HG02623 (cell line): Measurements from ENCODE around the gene KCNJ9.
A peak's percentile ranks its signal among the peaks of the same experiment; 100 is the strongest.

ENCODE experiments used
- ATAC-seq: cut with Tn5 transposase; IDR thresholded peaks from one replicate; pipeline ENCODE4 v1.9.1; 2021; ENCODE audit warnings: moderate library complexity; ENCODE audit not compliant: unreplicated experiment

Gene KCNJ9

DNA sequence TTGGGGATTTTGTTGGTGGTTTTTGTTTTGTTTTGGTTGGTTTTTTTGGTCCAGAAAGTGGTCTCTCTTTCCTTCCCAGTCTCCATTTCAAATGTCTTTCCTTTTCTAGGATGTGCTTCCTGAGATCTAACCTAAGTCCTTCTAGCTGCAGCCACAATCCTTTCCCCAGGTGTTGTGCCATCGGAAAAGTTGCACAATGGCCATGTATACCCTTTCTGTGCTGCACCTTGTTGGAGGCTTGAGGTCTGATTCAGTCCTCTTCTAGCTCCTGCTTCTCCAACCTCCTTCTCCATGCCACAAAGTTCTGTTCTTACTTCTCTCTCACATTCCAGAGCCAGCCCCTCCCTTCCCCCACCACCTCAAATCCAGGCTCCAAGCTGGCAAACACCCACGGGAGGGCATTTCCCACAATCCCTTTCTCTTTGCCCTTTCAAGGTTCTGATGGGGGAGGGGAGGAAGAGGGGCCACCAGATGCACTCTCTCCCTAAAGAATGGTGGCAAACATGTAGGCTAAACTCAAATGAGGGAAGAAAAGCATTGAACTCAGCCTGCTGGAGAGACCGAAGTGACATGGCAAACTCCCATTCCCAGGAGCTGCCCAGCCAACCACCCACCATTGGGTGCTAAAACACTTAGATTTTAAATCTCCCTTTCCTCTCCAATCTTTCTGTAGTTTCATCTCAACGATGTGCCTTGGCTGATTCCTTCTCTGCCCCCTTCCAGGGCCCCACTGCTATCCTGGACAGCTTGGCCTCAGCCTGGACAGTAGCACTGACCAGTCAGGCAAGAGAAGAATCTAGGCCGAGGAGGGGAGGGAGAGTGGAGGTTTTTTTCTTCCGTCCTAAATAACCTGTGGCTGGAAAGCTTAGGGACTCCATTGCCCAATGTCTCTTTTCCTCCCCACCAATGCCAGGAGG lies 14.3 kb upstream of the KCNJ9 start:
- no peak for ATAC-seq

- ATAC-seq: no peak
These were observed 13.1 kb upstream of the KCNJ9 start for GRCh38 chr1:160068225-160068624.

- no peak for ATAC-seq
These were observed 11.7 kb upstream of the KCNJ9 start, which contains the start of gene KCNJ10 for GRCh38 chr1:160069460-160070231. TSS of gene KCNJ10 (minus strand) at chr1:160070160. CDS start at chr1:160042532, 27,628 bp downstream.

- no peak for ATAC-seq
These were observed 10.8 kb upstream of the KCNJ9 start for GRCh38 chr1:160070243-160071163.

GRCh38 chr1:160071289-160071688 lies 10.0 kb upstream of the KCNJ9 start:
- no peak for ATAC-seq

DNA sequence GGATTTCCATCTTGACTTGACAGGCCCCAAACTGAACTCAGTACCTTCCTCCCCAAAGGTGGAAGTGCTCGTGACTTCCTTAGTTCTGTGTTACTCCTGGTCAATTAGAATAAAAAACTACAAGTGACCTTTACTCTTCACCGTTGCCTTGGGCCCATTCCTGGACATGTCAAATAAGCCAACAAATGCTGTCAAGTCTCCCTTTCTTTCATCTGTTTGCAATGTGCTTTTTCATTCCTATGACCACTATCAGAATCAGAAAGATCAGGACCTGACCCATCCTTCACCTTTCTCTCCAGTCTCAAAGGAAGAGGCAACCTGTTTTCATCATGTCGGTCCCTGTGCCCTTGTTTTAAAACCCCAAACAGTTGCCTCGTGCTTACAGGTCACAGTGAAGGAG lies 6.5 kb upstream of the KCNJ9 start:
- no peak for ATAC-seq

- no peak for ATAC-seq
These were observed 5.5 kb upstream of the KCNJ9 start for GRCh38 chr1:160075836-160076235.

DNA sequence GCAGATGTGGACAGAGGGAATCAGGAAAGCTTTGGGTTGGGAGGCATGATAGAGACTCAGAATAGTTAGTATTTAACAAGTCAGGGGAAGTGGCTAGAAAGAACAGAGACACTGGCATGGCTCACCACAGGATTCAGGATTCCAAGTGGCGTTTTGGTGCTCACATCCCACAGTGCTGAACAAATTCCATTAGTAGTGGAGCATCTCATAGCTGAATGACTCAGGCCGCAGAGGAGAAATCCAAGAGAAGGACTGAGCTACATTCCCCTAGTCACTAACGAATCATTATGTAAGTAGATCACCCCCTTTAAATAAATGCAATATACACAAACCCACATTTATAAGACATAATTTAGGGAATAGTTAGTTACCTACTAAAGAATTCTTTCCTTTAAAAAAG lies 5.0 kb upstream of the KCNJ9 start:
- ATAC-seq: no peak

DNA sequence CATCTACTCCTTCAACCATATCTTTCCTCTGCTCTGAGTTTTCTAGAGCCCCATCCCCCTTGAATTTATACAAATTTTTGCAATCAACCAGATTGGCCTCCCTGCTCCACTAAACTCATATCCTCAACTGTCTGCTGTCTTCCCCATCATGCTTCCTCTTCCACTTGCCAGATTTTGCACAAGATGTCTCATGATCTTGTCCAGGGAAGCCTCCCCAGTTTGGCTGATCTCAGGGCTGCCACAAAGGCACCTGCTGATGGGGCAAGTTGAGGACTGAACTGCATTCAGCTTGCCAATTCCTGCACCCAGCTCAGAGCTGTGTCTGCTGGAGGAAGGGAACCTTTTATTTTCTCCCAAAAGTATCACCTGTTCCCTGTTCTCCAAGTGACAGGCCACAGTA lies 3.9 kb upstream of the KCNJ9 start:
- ATAC-seq: no peak

- peak; percentile 60 for ATAC-seq
These were observed 2.7 kb upstream of the KCNJ9 start for GRCh38 chr1:160078512-160079195.

GRCh38 chr1:160079448-160079847 lies 1.9 kb upstream of the KCNJ9 start:
- no peak for ATAC-seq

DNA sequence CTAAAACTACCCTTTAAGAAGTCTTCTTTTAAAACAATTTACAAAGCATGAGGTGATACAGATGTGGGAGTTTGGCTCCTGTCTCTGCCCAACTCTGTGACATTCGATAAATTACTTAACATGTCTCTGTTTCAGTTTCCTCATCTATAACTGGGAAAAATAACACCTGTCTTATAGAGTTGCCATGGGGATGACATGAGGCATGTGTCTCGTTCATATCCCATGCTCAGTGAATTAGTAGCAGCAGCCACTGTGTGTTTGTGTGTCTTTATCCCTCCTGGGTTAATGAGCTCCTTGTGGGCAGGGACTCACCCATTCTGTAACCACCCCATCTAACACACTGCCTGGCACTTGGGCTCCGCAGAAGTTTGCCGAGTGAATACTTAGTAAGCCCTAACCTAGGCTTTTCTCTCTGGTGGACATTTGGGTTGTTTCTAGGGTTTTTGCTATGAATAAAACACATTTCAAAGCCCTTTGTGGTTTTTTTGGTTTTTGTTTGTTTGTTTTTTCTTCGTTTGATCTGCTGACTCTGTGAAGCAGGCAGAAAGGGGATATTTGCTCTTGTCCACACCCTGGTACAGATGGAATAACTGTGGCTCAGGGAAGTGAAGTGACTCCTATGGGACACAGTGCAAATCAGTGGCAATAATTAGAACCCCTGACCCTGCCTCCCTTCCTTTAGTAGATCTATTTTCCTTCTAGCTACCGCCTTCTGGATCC lies 797 bp upstream of the KCNJ9 start:
- ATAC-seq: no peak

DNA sequence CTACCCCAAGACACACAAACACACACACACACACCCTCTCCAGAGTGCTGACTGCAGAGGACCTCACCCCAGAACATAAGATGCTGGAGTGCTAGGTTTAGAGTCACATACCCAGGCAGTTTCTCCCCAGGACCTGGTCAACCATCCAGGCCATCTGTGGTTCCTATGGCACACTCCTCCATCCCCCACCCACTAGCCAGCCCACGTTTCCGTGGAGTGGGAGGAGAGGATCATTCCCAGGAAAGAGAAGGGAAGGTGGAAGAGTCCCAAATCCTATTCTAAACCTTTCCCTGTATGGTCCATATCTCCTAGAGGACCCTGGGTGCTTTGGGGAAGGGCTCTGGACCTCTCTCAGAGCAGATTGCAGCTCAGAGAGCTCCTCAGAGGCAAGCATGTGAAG lies 1.1 kb downstream of the KCNJ9 start:
- no peak for ATAC-seq

DNA sequence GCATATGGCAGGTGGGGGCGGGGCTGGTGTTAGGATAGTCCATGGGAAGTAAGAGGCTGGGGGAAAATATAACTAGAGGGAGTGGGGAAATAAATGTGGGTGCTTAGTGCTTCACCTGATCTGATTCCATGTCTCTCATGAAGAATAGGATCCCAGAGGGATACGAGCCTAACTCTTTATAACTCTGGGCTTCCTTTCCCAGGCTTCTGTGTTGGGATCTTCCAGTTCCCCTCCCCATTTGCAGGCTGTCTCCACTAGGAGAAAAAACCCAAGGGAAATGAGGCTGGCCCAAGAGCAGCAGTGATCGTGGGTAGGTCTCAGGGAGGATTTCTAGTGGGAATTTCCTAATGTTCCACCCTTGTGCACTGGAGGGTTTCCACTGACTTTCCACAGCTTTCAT lies 1.6 kb downstream of the KCNJ9 start:
- no peak for ATAC-seq

DNA sequence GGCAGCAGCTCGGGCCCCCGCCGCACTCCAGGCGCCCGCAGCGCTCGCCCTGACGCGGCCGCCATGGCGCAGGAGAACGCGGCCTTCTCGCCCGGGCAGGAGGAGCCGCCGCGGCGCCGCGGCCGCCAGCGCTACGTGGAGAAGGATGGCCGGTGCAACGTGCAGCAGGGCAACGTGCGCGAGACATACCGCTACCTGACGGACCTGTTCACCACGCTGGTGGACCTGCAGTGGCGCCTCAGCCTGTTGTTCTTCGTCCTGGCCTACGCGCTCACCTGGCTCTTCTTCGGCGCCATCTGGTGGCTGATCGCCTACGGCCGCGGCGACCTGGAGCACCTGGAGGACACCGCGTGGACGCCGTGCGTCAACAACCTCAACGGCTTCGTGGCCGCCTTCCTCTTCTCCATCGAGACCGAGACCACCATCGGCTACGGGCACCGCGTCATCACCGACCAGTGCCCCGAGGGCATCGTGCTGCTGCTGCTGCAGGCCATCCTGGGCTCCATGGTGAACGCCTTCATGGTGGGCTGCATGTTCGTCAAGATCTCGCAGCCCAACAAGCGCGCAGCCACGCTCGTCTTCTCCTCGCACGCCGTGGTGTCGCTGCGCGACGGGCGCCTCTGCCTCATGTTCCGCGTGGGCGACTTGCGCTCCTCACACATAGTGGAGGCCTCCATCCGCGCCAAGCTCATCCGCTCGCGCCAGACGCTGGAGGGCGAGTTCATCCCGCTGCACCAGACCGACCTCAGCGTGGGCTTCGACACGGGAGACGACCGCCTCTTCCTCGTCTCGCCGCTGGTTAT lies 2.8 kb downstream of the KCNJ9 start:
- peak; percentile 56 for ATAC-seq

DNA sequence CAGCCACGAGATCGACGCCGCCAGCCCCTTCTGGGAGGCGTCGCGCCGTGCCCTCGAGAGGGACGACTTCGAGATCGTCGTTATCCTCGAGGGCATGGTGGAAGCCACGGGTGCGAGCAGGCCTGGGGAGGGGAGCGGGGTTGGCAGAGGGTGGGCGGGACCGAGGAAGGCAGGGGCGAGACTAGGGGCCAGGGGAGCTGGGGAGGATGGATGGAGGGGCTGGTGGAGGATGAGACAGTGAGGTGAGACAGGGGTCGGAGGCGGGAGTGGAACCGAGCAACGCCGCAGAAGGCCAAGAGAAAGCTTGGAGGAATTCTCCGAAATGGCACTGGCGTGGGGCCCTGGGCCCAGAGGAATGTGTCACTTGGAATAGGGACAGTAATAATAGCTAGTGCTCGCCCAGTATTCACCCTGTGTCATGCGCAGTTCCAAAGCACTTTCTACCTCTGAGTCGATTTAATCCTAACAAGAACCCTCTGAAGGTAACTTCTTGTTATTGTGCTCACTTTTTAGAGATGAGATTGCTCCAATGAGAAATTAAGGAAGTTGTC lies 3.5 kb downstream of the KCNJ9 start:
- no peak for ATAC-seq

GRCh38 chr1:160085686-160086455 lies 4.5 kb downstream of the KCNJ9 start:
- ATAC-seq: no peak

DNA sequence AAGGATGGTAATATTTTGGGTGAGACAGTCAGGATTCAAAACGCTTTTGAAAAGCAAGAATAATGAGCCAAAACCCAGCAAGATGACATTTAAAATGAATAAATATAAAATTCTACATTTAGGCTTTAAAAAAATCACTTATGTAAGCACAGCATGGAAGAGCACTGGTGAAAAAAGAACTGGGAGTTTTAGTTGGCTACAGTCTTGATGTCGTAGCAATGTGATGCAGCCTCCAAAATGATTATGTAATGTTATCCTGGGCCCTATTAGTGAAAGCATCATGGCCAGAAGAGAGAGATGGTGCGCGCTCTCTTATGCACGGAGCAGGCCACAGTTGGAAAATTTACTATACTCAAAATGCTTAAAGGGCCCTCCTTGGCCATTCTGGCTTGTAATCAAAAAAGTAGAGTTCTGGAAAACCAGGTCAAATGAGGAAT lies 5.1 kb downstream of the KCNJ9 start:
- ATAC-seq: no peak
